ENCODE results near the gene SARNP. TPM values are rescaled to one million over a fixed set of nuclear protein-coding genes. Genes with fewer than 3 reads are reported as not detected.

SARNP gene
- total and polyA plus RNA-seq, 9 of the 15 experiments (the other 6 are each of a cell fraction or from before 2014, with no cell fraction given) = 70.1 to 400 (median 198) TPM

DNA sequence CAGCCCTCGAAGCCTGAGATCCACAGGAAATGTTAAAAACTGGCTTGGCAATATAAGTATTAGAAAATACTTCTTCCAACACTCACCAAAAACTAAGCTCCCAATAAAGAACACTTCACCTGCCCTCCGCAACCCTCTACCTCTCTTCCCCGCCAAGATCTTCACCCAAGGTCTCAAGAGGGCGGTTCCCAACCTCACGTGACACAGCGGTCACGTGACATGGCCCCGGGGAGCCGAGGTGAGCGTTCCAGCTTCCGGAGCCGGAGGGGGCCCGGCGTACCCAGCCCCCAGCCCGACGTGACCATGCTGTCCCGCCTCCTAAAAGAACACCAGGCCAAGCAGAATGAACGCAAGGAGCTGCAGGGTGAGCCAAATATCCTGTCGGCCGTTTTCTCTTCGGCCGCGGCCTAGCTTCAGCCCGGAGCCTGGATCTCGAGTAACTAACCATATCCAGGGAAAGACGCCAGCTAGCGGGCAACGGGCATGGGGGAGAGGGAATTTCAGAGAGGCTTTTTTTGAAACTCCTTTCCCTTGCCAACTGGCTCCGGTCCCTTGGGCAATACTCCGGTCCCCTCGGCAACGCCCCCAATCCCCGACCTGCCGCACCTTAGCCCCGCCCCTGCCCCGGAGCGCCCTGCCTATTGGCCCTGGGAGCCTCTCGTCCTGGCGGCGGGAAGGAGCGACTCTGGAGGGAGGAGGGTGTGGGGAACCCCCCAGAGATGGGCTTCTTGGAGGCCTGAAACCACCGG lies 101.5 kb downstream of the SARNP start, which contains the start of gene BLOC1S1 (continued):
- no peak for TF ChIP-seq MAFG (tag; conservative IDR thresholded peaks at IDR 0.05)
- no peak for TF ChIP-seq SMARCE1 (IDR thresholded peaks at IDR 0.05)
- no peak for TF ChIP-seq HNRNPK (IDR thresholded peaks at IDR 0.05; ENCODE audit: low read depth, low read length, poor library complexity, severe bottlenecking)
- TF ChIP-seq, protein P1, sequence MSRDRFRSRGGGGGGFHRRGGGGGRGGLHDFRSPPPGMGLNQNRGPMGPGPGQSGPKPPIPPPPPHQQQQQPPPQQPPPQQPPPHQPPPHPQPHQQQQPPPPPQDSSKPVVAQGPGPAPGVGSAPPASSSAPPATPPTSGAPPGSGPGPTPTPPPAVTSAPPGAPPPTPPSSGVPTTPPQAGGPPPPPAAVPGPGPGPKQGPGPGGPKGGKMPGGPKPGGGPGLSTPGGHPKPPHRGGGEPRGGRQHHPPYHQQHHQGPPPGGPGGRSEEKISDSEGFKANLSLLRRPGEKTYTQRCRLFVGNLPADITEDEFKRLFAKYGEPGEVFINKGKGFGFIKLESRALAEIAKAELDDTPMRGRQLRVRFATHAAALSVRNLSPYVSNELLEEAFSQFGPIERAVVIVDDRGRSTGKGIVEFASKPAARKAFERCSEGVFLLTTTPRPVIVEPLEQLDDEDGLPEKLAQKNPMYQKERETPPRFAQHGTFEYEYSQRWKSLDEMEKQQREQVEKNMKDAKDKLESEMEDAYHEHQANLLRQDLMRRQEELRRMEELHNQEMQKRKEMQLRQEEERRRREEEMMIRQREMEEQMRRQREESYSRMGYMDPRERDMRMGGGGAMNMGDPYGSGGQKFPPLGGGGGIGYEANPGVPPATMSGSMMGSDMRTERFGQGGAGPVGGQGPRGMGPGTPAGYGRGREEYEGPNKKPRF (IDR thresholded peaks at IDR 0.05; ENCODE audit: low read depth, low read length) = no peak
- no peak for TF ChIP-seq U2AF2 (optimal IDR thresholded peaks at IDR 0.05; ENCODE audit: low read depth, low read length)
- TF ChIP-seq GTF2E2 (tag; IDR thresholded peaks at IDR 0.05) = 0 out of 2 replicates have a peak, but pooled peaks have one; percentile 53
- peak; percentile 49; the same call in 1 of the 2 replicates for TF ChIP-seq ZNF431 (CRISPR knock-in tag; IDR thresholded peaks at IDR 0.05)
- no peak for TF ChIP-seq SMARCB1 (IDR thresholded peaks at IDR 0.05; ENCODE audit: insufficient read length, low read depth)
- TF ChIP-seq ZNF384 (IDR thresholded peaks at IDR 0.05; ENCODE audit: low read depth, low read length) = no peak; the same call in 1 of the 2 replicates
- peak; percentile 55 for TF ChIP-seq TAF7 (tag; IDR thresholded peaks at IDR 0.05)
- TF ChIP-seq PTBP1 (IDR thresholded peaks at IDR 0.05; ENCODE audit: low read depth, low read length) = 0 out of 2 replicates have a peak, but pooled peaks have one; percentile 19
- no peak for TF ChIP-seq SMARCA4 (IDR thresholded peaks at IDR 0.05)
- no peak for TF ChIP-seq ZFP36 (IDR thresholded peaks at IDR 0.05; ENCODE audit: low read depth, low read length, partially characterized antibody)
- TF ChIP-seq, protein P2, sequence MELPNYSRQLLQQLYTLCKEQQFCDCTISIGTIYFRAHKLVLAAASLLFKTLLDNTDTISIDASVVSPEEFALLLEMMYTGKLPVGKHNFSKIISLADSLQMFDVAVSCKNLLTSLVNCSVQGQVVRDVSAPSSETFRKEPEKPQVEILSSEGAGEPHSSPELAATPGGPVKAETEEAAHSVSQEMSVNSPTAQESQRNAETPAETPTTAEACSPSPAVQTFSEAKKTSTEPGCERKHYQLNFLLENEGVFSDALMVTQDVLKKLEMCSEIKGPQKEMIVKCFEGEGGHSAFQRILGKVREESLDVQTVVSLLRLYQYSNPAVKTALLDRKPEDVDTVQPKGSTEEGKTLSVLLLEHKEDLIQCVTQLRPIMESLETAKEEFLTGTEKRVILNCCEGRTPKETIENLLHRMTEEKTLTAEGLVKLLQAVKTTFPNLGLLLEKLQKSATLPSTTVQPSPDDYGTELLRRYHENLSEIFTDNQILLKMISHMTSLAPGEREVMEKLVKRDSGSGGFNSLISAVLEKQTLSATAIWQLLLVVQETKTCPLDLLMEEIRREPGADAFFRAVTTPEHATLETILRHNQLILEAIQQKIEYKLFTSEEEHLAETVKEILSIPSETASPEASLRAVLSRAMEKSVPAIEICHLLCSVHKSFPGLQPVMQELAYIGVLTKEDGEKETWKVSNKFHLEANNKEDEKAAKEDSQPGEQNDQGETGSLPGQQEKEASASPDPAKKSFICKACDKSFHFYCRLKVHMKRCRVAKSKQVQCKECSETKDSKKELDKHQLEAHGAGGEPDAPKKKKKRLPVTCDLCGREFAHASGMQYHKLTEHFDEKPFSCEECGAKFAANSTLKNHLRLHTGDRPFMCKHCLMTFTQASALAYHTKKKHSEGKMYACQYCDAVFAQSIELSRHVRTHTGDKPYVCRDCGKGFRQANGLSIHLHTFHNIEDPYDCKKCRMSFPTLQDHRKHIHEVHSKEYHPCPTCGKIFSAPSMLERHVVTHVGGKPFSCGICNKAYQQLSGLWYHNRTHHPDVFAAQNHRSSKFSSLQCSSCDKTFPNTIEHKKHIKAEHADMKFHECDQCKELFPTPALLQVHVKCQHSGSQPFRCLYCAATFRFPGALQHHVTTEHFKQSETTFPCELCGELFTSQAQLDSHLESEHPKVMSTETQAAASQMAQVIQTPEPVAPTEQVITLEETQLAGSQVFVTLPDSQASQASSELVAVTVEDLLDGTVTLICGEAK (IDR thresholded peaks at IDR 0.05) = peak; percentile 62
- TF ChIP-seq, protein P2 (CRISPR knock-in tag; IDR thresholded peaks at IDR 0.05) = no peak
- TF ChIP-seq TRIM28 (IDR thresholded peaks at IDR 0.05) = peak; percentile 20; the same call in 1 of the 2 replicates

All from K562 (cell line).